ENCODE data around the gene SPEF1. TPM values are rescaled to one million over a fixed set of nuclear protein-coding genes. Genes with fewer than 3 reads are reported as not detected.

Gene SPEF1
- total RNA-seq, 1 donor from 2014 or later = 0.46 TPM

GRCh38 chr20:3818155-3819151, 37.2 kb upstream of the SPEF1 start:
- peak; percentile 63 for TF ChIP-seq CTCF (IDR thresholded peaks at IDR 0.05)
- no peak for DNase-seq

DNA sequence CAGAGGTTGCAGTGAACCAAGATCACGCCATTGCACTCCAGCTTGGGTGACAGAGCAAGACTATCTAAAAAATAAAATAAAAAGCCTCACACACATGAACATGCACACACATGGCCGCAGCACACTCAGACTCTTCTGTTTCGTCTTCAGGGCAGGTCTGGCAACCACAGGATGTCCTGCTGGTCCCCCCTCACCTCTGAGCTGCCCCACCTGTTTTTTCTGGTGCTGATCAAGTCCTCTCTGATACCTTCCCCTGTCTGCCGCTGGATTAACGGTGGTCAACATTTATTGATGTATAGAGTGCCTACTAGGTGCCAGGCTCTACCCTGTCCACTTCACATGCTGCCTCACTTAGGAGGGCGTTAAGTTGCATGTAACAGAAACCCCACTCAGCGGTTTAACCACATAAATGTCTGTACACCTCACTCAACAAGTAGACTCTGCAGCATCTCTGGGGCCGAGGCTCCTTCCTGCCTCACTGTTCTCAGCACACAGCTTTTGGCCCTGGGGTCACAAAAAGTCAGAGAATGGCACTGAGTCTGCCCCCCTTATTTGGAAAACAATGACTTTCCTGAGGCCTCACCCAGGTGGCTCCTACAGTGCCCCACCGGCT, 34.6 kb upstream of the SPEF1 start:
- H3K27me3 ChIP-seq = no peaks in the 10 kb centered on the region
- no peak overlapping the region for H3K27ac ChIP-seq
- no peaks in the 10 kb centered on the region for H3K9me3 ChIP-seq
- peaks cover 31% of the 10 kb centered on the region for H3K4me1 ChIP-seq
- intact Hi-C loops (cut with DNase I) = no loop called here
- ATAC-seq = no peak
- no peak overlapping the region for H3K4me3 ChIP-seq
- no peak for TF ChIP-seq CTCF (IDR thresholded peaks at IDR 0.05)
- H3K36me3 ChIP-seq = no peaks in the 10 kb centered on the region
- no peak for DNase-seq

More at GRCh38 chr20:3818155-3819151, 37.2 kb upstream of the SPEF1 start:
- Histone ChIP-seq H3K4me1 (peaks cover 23% of the 10 kb centered on the region), H3K36me3 (peaks cover 15% of the 10 kb centered on the region), H3K27ac (peak overlapping the region; percentile 71), H3K9me3 (no peaks in the 10 kb centered on the region), H3K27me3 (no peaks in the 10 kb centered on the region), H3K4me3 (no peak overlapping the region)
- intact Hi-C loops (cut with DNase I) = no loop called here
- peak; percentile 60 for ATAC-seq

DNA sequence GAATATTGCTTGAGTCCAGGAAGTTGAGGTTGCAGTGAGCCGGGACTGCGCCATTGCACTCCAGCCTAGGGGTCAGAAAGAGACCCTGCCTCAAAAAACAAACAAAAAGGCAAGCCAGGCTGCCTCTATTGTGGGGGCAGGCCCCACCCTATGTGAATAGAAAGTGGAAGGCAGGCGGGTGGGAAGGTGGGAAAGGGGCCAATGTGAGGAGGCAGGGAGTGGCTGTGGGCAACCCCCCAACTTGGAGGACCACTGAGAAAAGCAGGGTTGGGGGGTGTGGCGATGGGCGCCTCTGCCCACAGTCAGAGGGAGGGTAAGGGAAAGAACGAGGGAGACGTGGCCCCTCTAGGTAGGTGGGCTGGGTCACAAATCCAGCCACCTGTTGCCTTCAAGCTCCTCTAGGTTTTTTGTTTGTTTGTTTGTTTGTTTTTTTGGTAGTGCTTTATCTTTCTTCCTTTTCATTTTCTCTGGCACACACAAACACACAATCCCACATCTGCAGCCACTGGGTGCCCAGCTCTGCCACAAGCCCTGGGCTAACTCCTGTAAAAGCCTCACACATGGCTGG, 33.8 kb upstream of the SPEF1 start:
- TF ChIP-seq CTCF (IDR thresholded peaks at IDR 0.05) = no peak
- H3K27me3 ChIP-seq = no peaks in the 10 kb centered on the region
- no peak for ATAC-seq
- H3K36me3 ChIP-seq = no peaks in the 10 kb centered on the region
- H3K4me1 ChIP-seq = peaks cover 38% of the 10 kb centered on the region
- no peak for DNase-seq
- H3K4me3 ChIP-seq = no peak overlapping the region
- H3K27ac ChIP-seq = no peak overlapping the region
- intact Hi-C loops (cut with DNase I) = no loop called here
- no peaks in the 10 kb centered on the region for H3K9me3 ChIP-seq

DNA sequence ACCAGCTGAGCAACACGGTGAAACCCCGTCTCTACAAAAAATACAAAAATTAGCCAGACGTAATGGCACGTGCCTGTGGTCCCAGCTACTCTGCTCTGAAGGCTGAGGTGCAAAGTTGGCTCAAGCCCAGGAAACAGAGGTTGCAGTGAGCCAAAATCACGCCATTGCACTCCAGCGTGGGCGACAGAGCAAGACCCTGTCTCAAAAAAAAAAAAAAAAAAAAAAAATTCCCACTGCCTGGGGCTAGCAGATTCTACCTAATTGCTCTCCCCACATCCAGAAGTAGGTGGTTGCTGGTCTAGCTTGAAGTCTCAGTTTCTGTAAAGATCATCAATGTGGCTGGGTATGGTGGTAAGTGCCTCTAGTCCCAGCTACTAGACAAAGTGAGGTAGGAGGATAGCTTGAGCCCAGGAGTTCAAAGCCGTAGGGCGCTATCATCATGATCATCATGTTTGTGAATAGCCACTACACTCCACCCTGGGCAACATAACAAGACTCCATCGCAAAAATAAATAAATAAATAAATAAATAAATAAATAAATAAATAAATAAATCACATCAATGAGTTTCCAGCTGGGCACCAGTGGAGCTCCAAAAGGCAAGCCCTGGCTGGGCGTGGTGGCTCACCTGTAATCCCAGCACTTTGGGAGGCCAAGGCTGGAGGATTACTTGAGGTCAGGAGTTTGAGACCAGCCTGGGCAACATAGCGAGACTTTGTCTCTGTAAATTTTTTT, 32.8 kb upstream of the SPEF1 start:
- no peak for TF ChIP-seq CTCF (IDR thresholded peaks at IDR 0.05)
- H3K36me3 ChIP-seq = no peaks in the 10 kb centered on the region
- no peak overlapping the region for H3K4me3 ChIP-seq
- DNase-seq (no peak), ATAC-seq (no peak)
- H3K4me1 ChIP-seq = peaks cover 37% of the 10 kb centered on the region
- no peaks in the 10 kb centered on the region for H3K9me3 ChIP-seq
- H3K27ac ChIP-seq = no peak overlapping the region
- intact Hi-C loops (cut with DNase I) = no loop called here
- no peaks in the 10 kb centered on the region for H3K27me3 ChIP-seq
